AG09319 (cell line): ENCODE data around the gene IDUA.

Experiments
- DNase-seq: peaks from one replicate; pipeline ENCODE4 v3.0.0-alpha.2; 2010; ENCODE audit warnings: low read depth; ENCODE audit errors: extremely low read depth
- TF ChIP-seq, protein P1 (sequence below): IDR thresholded peaks from 2 replicates; pipeline ENCODE4 v1.5.1; 2011; ENCODE audit warnings: low read depth, mild to moderate bottlenecking, inconsistent platforms, low read length, moderate library complexity

The IDUA gene

DNA sequence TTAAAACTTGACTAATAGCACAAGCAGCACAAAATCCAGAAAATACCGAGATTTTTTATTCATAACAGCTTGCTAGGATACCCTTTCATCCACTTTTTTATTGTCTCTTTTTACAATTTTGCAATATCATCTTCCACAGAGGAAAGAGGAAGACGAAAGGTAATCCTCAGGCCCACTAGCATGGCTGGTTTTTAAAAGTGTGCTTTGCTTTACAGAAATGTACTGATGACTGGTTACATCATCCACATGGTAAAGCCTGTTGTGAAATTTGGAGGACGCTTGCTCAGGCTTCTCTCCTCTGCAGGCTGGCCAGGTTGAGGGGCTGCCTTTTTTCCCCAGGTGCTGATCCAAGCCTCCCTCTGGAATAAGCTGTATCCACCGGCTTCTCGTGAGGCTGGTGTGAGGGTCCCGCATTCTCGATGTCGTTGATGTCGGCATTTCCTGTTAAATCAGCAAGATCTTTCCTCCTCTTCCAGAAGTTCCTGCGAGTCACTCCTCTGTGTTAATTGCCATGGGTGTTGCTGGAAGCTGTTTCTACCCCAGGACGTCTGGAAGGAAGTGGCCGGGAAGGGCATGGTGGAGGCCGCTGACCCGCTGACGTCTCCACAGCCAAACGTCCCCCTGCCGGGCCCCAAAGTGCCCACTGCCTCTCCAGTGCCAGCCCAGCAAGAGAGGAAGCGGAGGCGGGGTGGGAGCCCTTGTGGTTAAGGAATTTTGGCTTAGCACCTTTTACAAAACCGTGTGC lies 7.7 kb upstream of the IDUA start:
- no peak for DNase-seq
- TF ChIP-seq, protein P1, sequence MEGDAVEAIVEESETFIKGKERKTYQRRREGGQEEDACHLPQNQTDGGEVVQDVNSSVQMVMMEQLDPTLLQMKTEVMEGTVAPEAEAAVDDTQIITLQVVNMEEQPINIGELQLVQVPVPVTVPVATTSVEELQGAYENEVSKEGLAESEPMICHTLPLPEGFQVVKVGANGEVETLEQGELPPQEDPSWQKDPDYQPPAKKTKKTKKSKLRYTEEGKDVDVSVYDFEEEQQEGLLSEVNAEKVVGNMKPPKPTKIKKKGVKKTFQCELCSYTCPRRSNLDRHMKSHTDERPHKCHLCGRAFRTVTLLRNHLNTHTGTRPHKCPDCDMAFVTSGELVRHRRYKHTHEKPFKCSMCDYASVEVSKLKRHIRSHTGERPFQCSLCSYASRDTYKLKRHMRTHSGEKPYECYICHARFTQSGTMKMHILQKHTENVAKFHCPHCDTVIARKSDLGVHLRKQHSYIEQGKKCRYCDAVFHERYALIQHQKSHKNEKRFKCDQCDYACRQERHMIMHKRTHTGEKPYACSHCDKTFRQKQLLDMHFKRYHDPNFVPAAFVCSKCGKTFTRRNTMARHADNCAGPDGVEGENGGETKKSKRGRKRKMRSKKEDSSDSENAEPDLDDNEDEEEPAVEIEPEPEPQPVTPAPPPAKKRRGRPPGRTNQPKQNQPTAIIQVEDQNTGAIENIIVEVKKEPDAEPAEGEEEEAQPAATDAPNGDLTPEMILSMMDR: no peak

DNA sequence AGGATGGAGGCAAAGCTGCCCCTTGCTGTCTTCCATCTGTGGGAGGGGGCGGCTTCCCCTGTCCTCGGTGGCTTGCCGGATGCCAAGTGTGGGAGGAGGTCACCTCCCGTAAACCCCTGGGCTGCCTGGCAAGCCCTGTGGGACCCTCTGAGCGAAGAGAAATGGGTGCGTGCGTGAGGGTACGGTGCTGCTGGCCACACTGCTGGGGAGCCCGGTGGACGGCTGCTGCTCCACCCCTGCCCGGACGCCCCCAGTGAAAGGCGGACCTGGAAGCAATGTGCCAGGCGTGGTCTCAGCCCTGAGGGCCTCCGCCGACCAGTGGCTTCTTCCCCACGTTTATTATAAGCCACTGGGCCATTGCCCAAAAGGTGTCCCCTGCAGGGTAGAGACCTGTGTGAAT lies 4.6 kb upstream of the IDUA start:
- TF ChIP-seq, protein P1: no peak
- DNase-seq: no peak

DNA sequence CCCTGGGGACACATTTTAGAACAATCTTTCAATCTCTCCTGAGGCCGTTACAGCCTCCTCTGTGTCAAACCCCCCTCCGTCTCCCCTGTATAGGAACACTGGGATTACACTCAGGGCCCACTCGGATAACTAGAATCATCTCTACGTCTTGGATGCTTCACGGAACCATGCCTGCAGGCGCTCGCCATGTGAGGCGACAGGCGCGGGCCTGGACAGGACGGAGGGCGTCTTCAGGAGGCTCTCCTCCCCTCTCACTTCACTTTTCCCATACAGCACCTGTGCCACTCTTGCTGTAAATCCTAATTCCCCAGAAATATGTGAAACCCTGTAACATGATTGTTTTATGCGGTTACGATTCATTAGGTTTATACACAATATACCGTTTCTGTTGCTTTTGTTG lies 4.0 kb upstream of the IDUA start:
- TF ChIP-seq, protein P1: no peak
- DNase-seq: no peak

DNA sequence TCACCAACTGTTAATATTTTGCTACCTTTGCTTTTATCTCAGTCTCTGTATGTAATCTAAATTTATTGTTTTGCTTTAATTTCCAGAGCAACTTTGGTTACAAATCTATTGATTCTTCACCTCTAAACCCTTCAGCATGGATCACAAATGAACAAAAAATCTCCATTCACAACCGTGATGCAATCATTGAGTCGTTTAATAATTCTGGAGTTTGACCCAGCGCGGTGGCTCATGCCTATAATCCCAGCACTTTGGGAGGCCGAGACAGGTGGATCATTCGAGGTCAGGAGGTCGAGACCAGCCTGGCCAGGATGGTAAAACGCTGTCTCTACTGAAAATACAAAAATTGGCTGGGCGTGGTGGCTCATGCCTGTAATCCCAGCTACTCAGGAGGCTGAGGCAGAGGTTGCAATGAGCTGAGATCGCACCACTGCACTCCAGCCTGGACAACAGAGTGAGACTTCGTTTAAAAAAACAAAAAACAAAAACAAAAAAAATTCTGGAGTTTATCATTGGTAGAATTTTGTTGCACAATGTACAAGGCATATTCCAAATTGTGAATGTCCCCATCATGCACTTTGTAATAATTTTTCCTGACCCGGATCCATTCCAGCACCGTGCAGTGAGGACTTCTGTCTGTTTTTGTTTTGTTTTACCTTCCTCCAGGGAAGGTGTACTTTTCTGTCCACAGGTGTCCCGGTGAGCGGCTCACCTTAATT lies 2.3 kb upstream of the IDUA start:
- no peak for DNase-seq
- TF ChIP-seq, protein P1: no peak

DNA sequence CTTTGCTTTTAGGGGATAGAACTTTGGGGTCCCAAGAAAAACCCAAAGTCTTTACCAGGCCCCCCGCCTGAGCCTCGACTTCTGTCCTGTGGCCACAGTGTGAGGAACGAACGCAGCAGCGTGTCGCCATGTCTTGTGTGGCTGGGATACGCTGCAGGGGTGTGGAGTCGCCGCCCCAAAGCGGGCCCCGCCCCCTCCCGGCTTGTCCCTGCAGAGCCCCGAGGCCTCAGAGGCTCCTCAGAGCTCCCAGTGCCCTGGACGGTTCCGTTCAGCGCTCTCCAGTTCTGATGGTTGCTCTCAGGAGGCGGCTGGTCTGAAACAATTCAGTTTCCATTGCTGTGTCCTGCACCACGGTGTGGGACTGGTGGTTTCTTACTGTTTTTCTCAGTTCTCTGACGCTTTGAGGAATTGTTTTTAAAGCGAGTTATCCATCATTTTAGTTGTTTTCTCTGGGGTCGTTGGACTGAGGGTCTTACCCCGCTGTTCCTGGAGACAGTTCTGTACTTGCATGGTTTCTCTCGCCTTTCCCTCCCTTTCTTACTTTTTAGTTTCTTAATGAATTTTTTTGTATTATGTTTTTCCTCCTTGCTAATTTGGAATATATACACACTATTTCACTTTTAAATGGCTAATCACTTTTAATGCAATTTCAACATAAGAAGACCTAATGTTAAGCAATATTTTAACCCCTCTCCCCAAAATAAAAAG lies 1.6 kb upstream of the IDUA start:
- TF ChIP-seq, protein P1: no peak
- DNase-seq: no peak

DNA sequence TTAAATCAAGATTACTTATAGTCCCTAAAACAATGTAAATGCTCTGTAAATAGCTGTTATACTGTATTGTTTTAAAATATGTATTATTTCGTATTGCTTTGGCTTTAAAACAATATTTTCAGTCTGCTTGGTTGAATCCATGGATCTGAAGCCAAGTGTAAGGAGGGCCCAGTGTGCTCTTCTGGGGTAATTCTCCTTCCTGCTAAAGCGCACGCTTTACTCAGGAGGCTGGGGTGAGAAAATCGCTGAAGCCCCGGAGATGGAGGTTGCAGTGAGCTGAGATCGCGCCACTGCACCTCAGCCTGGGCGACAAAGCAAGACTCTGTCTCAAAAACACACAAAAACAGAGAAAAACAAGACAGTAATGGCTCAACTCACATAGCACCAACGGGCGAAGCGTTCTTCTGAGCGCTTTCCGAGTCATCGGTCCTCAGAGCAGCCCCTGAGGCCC lies 391 bp upstream of the IDUA start:
- TF ChIP-seq, protein P1: no peak
- DNase-seq: no peak
